Measurements from ENCODE around the gene KDM4F. TPM values are rescaled to one million over a fixed set of nuclear protein-coding genes. Genes with fewer than 3 reads are reported as not detected.

The KDM4F gene
- total and polyA plus RNA-seq, 9 donors, result not detected

GRCh38 chr11:95057959-95058358, 8.7 kb downstream of the KDM4F start:
- H3K27me3 ChIP-seq, result peaks cover 2% of the 10 kb centered on the region
- no peaks in the 10 kb centered on the region for H3K9me3 ChIP-seq
- no peak overlapping the region for H3K27ac ChIP-seq
- H3K4me1 ChIP-seq (ENCODE audit: insufficient read depth), result no peaks in the 10 kb centered on the region
- DNase-seq, result no peak
- H3K36me3 ChIP-seq, result no peaks in the 10 kb centered on the region
- no peak for TF ChIP-seq CTCF (IDR thresholded peaks at IDR 0.05)
- TF ChIP-seq EP300 (IDR thresholded peaks at IDR 0.05), result no peak
- TF ChIP-seq POLR2A (IDR thresholded peaks at IDR 0.05), result no peak
- WGBS, 3 donors, result 91 to 96% (median 94%) methylated on average over 8 of the region's 8 CpGs
- H3K4me3 ChIP-seq, result no peak overlapping the region
- intact Hi-C loops (cut with DNase I), result no loop called here

- 42 to 54% (median 50%) methylated on average over 1 of the region's 1 CpG for WGBS, 3 donors
- Histone ChIP-seq H3K4me1 (ENCODE audit: insufficient read depth) (no peaks in the 10 kb centered on the region), H3K4me3 (no peak overlapping the region), H3K36me3 (no peaks in the 10 kb centered on the region), H3K27ac (no peak overlapping the region), H3K27me3 (peaks cover 2% of the 10 kb centered on the region), H3K9me3 (no peaks in the 10 kb centered on the region)
- intact Hi-C loops (cut with DNase I), result no loop called here
- TF ChIP-seq EP300 (IDR thresholded peaks at IDR 0.05), result no peak
- no peak for TF ChIP-seq POLR2A (IDR thresholded peaks at IDR 0.05)
- no peak for TF ChIP-seq CTCF (IDR thresholded peaks at IDR 0.05)
- DNase-seq, result no peak
Measured at GRCh38 chr11:95058621-95059020, 9.4 kb downstream of the KDM4F start.

- no peaks in the 10 kb centered on the region for H3K9me3 ChIP-seq
- no peak for TF ChIP-seq CTCF (IDR thresholded peaks at IDR 0.05)
- TF ChIP-seq EP300 (IDR thresholded peaks at IDR 0.05), result no peak
- no peak for TF ChIP-seq POLR2A (IDR thresholded peaks at IDR 0.05)
- H3K36me3 ChIP-seq, result no peaks in the 10 kb centered on the region
- H3K27ac ChIP-seq, result no peak overlapping the region
- H3K4me3 ChIP-seq, result no peak overlapping the region
- H3K27me3 ChIP-seq, result peaks cover 2% of the 10 kb centered on the region
- WGBS, 3 donors, result 72 to 81% (median 80%) methylated on average over 6 of the region's 6 CpGs
- H3K4me1 ChIP-seq (ENCODE audit: insufficient read depth), result no peaks in the 10 kb centered on the region
- intact Hi-C loops (cut with DNase I), result no loop called here
- DNase-seq, result no peak
Measured at GRCh38 chr11:95059046-95059445, 9.8 kb downstream of the KDM4F start.

GRCh38 chr11:95065336-95065735, 16.1 kb downstream of the KDM4F start:
- Histone ChIP-seq H3K36me3 (no peaks in the 10 kb centered on the region), H3K4me3 (no peak overlapping the region), H3K4me1 (ENCODE audit: insufficient read depth) (peaks cover 1% of the 10 kb centered on the region), H3K27me3 (no peaks in the 10 kb centered on the region), H3K9me3 (no peaks in the 10 kb centered on the region), H3K27ac (no peak overlapping the region)
- intact Hi-C loops (cut with DNase I), result loop anchor here in 3 of 4 donors (5.0 to 10.0 kb wide), 3 partner anchors 79 to 642 kb away; no protein-coding TSS in a partner anchor
- 93 to 100% (median 98%) methylated on average over 1 of the region's 1 CpG for WGBS, 3 donors
- DNase-seq, result no peak
- TF ChIP-seq CTCF (IDR thresholded peaks at IDR 0.05) (no peak), EP300 (IDR thresholded peaks at IDR 0.05) (no peak), POLR2A (IDR thresholded peaks at IDR 0.05) (no peak)
